Measurements from ENCODE around the gene CAGE1. TPM values are rescaled to one million over a fixed set of nuclear protein-coding genes. Genes with fewer than 3 reads are reported as not detected.

The CAGE1 gene
- total RNA-seq, 2 donors from 2014 or later, result not detected

GRCh38 chr6:7304821-7305220 is 84.7 kb downstream of the CAGE1 start:
- Histone ChIP-seq H3K9me3 (no peaks in the 10 kb centered on the region), H3K36me3 (peaks cover 10% of the 10 kb centered on the region), H3K4me3 (no peak overlapping the region), H3K9ac (ENCODE audit: low read depth in 2 of 2, low read length in 2 of 2) (no peak overlapping the region), H3K4me1 (no peaks in the 10 kb centered on the region), H3K27ac (no peak overlapping the region), H3K27me3 (no peaks in the 10 kb centered on the region)
- TF ChIP-seq CTCF (IDR thresholded peaks at IDR 0.05), result no peak
- intact Hi-C loops (cut with DNase I), result loop anchor here (5.0 kb wide), 1 partner anchor 297 kb away; no protein-coding TSS in a partner anchor
- no peak for DNase-seq

GRCh38 chr6:7301702-7302101 is 87.8 kb downstream of the CAGE1 start:
- H3K9me3 ChIP-seq, result no peaks in the 10 kb centered on the region
- H3K27ac ChIP-seq, result no peak overlapping the region
- H3K9ac ChIP-seq (ENCODE audit: low read depth in 2 of 2, low read length in 2 of 2), result no peak overlapping the region
- H3K27me3 ChIP-seq, result no peaks in the 10 kb centered on the region
- no peak for DNase-seq
- no peak overlapping the region for H3K4me3 ChIP-seq
- no peak for TF ChIP-seq CTCF (IDR thresholded peaks at IDR 0.05)
- H3K36me3 ChIP-seq, result peaks cover 10% of the 10 kb centered on the region
- H3K4me1 ChIP-seq, result no peaks in the 10 kb centered on the region
- intact Hi-C loops (cut with DNase I), result loop anchor here (5.0 kb wide), 1 partner anchor 301 kb away; no protein-coding TSS in a partner anchor

GRCh38 chr6:7300926-7301325 is 88.6 kb downstream of the CAGE1 start:
- DNase-seq, result no peak

GRCh38 chr6:7298113-7298512 is 91.4 kb downstream of the CAGE1 start:
- Histone ChIP-seq H3K27me3 (no peaks in the 10 kb centered on the region), H3K36me3 (peaks cover 3% of the 10 kb centered on the region), H3K9ac (ENCODE audit: low read depth in 2 of 2, low read length in 2 of 2) (no peak overlapping the region), H3K4me3 (no peak overlapping the region), H3K9me3 (no peaks in the 10 kb centered on the region), H3K4me1 (no peaks in the 10 kb centered on the region), H3K27ac (no peak overlapping the region)
- DNase-seq, result no peak
- no peak for TF ChIP-seq CTCF (IDR thresholded peaks at IDR 0.05)
- intact Hi-C loops (cut with DNase I), result no loop called here

More at GRCh38 chr6:7300926-7301325, 88.6 kb downstream of the CAGE1 start:
- no peak overlapping the region for H3K27ac ChIP-seq
- no peak overlapping the region for H3K4me3 ChIP-seq
- peaks cover 10% of the 10 kb centered on the region for H3K36me3 ChIP-seq
- H3K9me3 ChIP-seq, result no peaks in the 10 kb centered on the region
- H3K4me1 ChIP-seq, result no peaks in the 10 kb centered on the region
- no peak for TF ChIP-seq CTCF (IDR thresholded peaks at IDR 0.05)
- no peak overlapping the region for H3K9ac ChIP-seq (ENCODE audit: low read depth in 2 of 2, low read length in 2 of 2)
- intact Hi-C loops (cut with DNase I), result loop anchor here (5.0 kb wide), 1 partner anchor 301 kb away; no protein-coding TSS in a partner anchor
- H3K27me3 ChIP-seq, result no peaks in the 10 kb centered on the region

GRCh38 chr6:7296602-7297001 is 92.9 kb downstream of the CAGE1 start:
- Histone ChIP-seq H3K36me3 (no peaks in the 10 kb centered on the region), H3K9ac (ENCODE audit: low read depth in 2 of 2, low read length in 2 of 2) (no peak overlapping the region), H3K4me3 (no peak overlapping the region), H3K9me3 (no peaks in the 10 kb centered on the region), H3K4me1 (no peaks in the 10 kb centered on the region), H3K27ac (no peak overlapping the region), H3K27me3 (no peaks in the 10 kb centered on the region)
- TF ChIP-seq CTCF (IDR thresholded peaks at IDR 0.05), result no peak
- intact Hi-C loops (cut with DNase I), result no loop called here
- DNase-seq, result no peak
